GM12865 (cell line): ENCODE measurements around the gene GPX1.

Source experiments
- DNase-seq: peaks from one replicate; pipeline ENCODE4 v3.0.0; 2010; ENCODE audit warnings: low read depth
- H3K4me3 ChIP-seq: 2 replicates; pipeline ENCODE4 v1.5.1; 2011; ENCODE audit warnings: mild to moderate bottlenecking, low read depth, low read length, control low read depth
- CTCF ChIP-seq: IDR thresholded peaks from 2 replicates; pipeline ENCODE4 v1.5.1; 2011; ENCODE audit warnings: low read length, control low read depth, low read depth, inconsistent platforms; ENCODE audit not compliant: insufficient read depth; ENCODE audit errors: missing control alignments

Gene GPX1

DNA sequence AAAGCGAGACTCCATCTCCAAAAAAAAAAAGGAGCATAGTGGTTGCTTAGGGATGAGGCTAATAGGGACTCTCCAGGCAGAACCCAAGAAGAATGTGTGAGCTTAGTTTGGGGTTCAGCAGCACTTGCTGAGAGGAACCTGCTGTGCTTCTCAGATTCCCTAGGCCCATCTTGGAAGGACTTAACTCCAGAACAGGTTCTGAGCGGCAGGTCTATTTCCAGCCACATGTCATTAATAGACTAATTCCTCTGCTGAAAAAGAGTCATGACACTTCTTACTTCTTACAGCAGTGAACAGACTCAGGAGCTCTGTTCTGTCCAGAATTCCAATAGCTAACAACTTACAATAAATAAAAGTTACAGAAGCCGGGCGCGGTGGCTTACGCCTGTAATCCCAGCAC is 31.1 kb upstream of the GPX1 start:
- DNase-seq: no peak
- H3K4me3 ChIP-seq: no peak overlapping the region
- no peak for TF ChIP-seq CTCF

DNA sequence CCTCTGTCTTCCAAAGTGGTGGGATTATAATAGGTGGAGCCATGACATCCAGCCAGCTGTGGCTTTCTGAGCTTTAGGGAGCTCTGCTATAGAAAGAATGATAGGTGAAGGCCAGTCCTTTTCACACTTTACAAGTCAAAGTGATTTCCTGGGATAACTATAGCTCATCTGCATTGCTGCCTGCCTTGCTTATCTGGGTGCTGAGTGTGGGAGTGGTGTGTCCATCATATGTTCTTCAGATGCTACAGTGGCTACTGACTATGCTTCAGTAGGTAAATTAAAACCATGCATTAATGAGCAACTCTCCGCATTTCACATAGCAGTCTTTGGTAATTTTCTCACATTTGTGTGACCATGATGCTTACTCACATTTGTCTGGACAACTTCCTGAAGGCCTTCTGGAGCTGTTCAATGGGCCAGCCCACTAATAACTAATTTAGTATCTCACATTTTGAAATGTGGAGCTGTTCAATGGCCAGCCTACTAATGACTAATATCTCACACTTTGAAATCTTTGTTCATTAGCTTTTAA is 30.2 kb upstream of the GPX1 start:
- TF ChIP-seq CTCF: no peak
- no peak overlapping the region for H3K4me3 ChIP-seq
- DNase-seq: no peak

GRCh38 chr3:49387721-49388120 is 29.6 kb upstream of the GPX1 start:
- DNase-seq: no peak
- H3K4me3 ChIP-seq: no peak overlapping the region
- no peak for TF ChIP-seq CTCF

- H3K4me3 ChIP-seq: no peak overlapping the region
- TF ChIP-seq CTCF: no peak
- no peak for DNase-seq
Observed at GRCh38 chr3:49386056-49386756, 28.1 kb upstream of the GPX1 start.

GRCh38 chr3:49385617-49386016 is 27.5 kb upstream of the GPX1 start:
- TF ChIP-seq CTCF: no peak

DNA sequence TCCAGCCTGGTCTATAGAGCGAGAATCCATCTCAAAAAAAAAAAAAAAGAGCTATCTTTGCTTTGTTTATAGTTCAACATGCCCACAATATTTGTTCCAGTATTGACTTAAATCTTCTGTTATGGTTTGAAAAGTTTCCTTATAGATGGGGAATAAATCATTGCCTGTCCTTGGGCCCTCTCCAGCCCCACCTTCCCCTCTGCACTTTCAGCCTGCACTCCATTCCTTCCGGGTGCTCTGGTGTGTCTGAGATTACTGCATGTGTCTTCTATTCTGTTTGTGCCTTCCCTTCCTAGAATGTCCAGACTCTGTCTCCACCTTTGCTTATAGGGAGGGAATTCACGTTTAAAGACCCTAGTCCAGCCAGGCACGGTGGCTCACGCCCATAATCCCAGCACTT is 25.2 kb upstream of the GPX1 start:
- no peak overlapping the region for H3K4me3 ChIP-seq
- DNase-seq: no peak
- TF ChIP-seq CTCF: no peak

More at GRCh38 chr3:49385617-49386016, 27.5 kb upstream of the GPX1 start:
- DNase-seq: no peak
- H3K4me3 ChIP-seq: no peak overlapping the region
